LNCaP clone FGC (cell line): ENCODE measurements around the gene MSH5.

Source experiments
- DNase-seq: peaks from one replicate; pipeline ENCODE4 v3.0.0-alpha.2; 2011; ENCODE audit warnings: low read depth
- H3K4me3 ChIP-seq: 2 replicates; pipeline ENCODE4 v1.5.1; 2011; ENCODE audit warnings: mild to moderate bottlenecking, low read depth, low read length, control low read depth
- TF ChIP-seq, protein P1 (sequence below): IDR thresholded peaks from 2 replicates; pipeline ENCODE4 v1.5.1; 2012; ENCODE audit warnings: mild to moderate bottlenecking; ENCODE audit not compliant: control insufficient read depth, insufficient read depth; ENCODE audit errors: extremely low read depth

Gene MSH5

DNA sequence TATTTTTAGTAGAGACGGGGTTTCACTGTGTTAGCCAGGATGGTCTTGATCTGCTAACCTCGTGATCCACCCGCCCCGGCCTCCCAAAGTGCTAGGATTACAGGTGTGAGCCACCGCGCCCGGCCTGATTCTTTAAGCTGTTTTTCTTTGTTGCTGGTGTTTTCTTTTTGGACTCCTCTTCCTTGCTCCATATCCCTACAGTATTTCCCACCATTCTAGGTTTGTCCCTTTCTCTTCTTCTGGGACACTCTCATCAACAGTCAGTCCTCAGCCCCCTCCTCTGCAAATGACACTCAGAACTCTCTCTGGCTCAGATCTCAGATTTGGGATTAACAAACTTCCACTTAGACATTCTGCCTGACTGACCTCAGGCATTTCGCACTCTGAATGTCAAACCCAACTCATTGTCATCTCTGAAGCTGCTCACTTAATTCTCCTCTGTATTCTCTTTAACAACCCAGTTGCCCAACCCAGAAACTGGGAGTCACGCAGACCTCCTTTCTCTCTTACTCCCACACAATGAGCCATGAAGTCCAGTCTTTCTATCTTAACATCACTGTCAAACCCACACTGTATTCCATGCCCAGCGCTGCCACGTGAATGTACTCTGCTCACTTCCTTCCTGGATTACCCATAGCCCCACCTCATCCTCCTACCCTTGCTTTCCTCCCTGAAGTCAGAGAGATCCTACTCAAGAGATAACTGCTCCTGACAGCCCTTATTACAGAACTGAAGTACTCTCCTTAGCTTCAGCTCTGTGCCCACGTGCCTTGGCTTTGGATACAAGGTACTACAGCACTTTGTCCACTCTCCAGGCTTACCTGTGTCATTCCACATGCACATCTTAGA, 14.1 kb upstream of the MSH5 start:
- H3K4me3 ChIP-seq: no peak overlapping the region
- no peak for DNase-seq
- TF ChIP-seq, protein P1, sequence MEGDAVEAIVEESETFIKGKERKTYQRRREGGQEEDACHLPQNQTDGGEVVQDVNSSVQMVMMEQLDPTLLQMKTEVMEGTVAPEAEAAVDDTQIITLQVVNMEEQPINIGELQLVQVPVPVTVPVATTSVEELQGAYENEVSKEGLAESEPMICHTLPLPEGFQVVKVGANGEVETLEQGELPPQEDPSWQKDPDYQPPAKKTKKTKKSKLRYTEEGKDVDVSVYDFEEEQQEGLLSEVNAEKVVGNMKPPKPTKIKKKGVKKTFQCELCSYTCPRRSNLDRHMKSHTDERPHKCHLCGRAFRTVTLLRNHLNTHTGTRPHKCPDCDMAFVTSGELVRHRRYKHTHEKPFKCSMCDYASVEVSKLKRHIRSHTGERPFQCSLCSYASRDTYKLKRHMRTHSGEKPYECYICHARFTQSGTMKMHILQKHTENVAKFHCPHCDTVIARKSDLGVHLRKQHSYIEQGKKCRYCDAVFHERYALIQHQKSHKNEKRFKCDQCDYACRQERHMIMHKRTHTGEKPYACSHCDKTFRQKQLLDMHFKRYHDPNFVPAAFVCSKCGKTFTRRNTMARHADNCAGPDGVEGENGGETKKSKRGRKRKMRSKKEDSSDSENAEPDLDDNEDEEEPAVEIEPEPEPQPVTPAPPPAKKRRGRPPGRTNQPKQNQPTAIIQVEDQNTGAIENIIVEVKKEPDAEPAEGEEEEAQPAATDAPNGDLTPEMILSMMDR: no peak

DNA sequence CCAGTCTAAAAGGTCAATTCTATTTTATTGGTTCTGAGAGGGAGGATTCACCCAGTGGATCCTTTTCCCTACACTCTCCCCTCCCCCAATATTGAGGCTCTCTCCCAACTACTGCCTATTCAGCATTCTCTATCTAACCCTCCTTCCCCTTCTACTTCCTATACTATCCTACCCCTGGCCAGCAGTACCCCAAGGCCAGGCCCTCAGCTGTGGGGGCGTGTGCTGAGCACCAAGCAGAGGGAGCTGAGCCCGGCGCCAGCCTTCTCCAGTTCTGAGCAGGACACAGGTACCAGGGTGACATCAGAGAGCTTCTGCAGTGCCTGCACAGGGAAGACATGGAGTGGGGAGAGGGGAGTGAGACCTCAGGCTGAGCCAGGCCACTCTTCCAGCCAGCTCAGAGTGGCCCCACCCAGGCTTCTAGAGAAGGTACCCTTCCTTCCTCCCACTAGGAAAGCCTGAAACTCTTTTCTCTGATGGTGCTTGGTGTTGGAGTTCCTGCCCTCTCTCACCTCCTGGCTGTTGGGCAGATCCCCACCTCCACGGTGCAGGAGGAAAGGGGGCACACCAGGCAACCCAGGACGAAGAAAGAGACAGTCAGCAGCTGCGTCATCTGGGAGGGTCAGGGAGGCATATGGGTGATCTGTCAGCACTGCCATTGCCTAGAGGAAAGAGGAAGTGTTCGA, 12.6 kb upstream of the MSH5 start:
- DNase-seq: no peak
- TF ChIP-seq, protein P1: no peak

DNA sequence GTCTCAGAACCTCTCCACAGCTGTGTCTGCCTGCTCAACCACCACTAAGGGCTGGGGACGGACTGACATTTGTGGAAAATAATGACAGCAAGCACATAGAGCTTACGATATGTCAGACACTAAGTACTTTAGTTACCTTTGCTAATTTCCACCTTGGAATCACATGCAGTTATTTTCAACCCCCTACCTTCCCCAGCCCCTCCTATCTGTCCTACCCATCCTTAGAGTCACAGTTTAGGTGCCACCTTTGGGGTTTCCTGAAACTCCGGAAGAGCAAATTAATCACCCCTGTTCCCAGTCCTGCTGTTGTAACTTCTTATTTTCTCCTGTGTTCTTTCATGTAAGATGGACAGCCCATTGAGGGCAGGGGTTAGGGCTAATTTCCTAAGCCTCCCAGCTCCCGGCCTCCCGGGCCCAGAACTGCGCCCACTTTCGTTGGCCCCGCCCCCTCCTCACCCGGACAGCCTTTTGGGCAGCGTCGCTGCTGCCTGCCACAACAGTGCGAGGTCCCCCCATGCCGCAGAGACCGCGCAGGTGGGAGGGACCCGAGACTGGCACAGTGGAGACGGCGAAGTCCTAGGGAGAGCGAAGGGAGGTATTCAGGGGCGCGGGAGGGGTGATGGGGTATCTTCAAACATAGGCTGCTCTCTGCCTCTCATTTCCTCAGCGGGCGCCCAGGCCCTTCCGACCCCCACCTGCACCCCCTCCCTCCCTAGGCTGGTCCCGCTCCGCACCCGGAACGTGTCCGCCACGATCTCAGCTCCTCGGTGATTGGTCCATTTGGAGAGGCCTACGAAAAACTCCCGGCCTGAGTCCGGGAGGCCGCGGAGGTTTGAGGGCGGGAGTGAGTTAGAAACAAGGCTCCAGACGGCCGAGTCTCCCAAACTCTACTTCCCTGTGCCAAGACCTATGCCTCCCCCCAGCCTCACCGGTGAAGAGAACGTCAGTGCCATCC, 11.8 kb upstream of the MSH5 start:
- TF ChIP-seq, protein P1: no peak

More for the DNA sequence above, 12.6 kb upstream of the MSH5 start:
- no peak overlapping the region for H3K4me3 ChIP-seq

DNA sequence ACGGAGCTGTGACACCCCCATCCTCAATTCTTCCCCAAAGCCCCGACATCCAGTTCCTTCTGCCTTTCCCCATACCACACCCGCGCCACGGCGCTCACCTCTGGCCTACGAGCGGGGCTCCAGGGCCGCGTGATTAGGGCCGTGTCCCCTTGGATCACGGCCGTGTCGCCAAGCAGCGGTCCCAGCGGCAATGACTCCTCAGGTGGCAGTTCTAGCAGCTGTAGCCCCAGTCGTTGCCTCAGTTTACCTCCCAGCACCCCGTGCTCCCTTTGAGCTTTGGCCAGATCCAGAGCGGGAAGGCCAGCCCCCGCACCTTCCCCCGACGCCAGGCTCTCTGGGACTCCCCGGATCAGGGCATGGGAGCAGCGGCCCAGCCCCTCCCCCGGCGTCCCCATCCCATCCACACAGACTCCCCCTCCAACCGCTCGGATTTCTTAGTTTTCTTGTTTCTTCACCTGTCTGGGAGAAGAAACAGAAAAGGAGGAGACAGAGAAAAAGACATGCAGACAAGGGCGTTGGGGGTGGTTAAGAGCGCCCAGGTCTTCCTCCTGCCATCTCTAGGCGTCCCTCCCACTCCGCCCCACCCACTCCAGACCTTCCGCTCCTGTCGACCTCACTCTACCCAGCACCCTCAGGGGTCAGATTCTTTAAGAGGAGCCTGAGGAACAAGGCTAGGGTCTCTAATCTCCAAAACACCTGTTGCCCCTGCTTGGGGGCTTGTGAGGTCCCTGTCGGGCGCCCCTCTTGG, 10.9 kb upstream of the MSH5 start, which contains the start of gene DDAH2:
Gene DDAH2 (minus strand): TSS at position 533 of the 748 bp plus-strand sequence. CDS start 138 bp downstream, at position 395.
- TF ChIP-seq, protein P1: no peak
- peak within 1 kb of the TSS; percentile 85 for H3K4me3 ChIP-seq
- no peak for DNase-seq

More for the DNA sequence above, 11.8 kb upstream of the MSH5 start:
- H3K4me3 ChIP-seq: no peak overlapping the region; the same call in 1 of the 2 replicates
- no peak for DNase-seq

DNA sequence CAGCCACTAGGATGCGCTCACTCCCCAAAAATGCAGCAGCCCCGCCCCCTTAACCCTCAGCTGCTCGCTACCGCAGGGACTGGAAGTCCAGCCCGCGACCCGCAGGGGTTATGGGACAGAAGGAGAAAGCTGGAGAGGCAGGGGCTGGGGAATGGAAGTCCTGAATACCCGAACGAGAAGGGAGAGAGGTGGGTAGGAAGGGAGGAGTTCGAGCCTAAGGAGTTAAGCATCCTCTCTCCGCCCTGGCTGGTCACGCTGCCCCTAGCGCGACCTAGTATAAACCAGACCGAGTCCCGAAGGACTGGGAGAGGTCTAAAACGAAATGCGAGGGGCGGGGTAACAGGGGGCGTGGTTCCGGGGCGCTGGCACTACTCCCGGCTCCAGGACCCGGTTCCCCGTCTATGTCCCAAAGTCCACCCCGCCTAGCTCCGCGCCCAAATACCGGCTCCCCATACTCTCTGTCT, 10.3 kb upstream of the MSH5 start:
- TF ChIP-seq, protein P1: peak; percentile 69
- H3K4me3 ChIP-seq: peak overlapping the region; percentile 85
- DNase-seq: peak; percentile 58
